Panc1 (cell line): ENCODE data around the gene KCNH5. TPM values are rescaled to one million over a fixed set of nuclear protein-coding genes. Genes with fewer than 3 reads are reported as not detected.

Source experiments
- ATAC-seq: fragments of 200-7000 bp; cut with Tn5 transposase; 2 replicates; pipeline ENCODE4 v1.9.1; 2020; ENCODE audit warnings: mild to moderate bottlenecking, moderate library complexity
- BruUV-seq: library from RNA; stranded (reverse); fragments of 400-500 nt; replicated peaks from 2 replicates; lab custom pipeline; 2021; lab: Mats Ljungman, UMichigan
- CTCF ChIA-PET: fragments of 300-600 bp; sonication (Branson Sonifier 250); formaldehyde crosslinking; loops from one replicate; lab custom pipeline; 2022; ENCODE audit warnings: antibody characterized with exemption; lab: Charles Lee
- POLR2A ChIA-PET: fragments of 300-600 bp; sonication (Branson Sonifier 250); formaldehyde crosslinking; loops from one replicate; lab custom pipeline; 2022; ENCODE audit warnings: antibody characterized with exemption; lab: Charles Lee
- DNase-seq: peaks from one replicate; pipeline ENCODE4 v3.0.0-alpha.2; 2010; ENCODE audit warnings: low read depth, low spot score
- H3K27ac ChIP-seq: 2 replicates; pipeline ENCODE4 v1.5.1; 2011; ENCODE audit warnings: mild to moderate bottlenecking, low read length, inconsistent platforms
- H3K27me3 ChIP-seq: fragments of 200-500 bp; sonication (Bioruptor generic); 2 replicates; pipeline ENCODE4 v1.6.0; 2014; ENCODE audit warnings: low read length, inconsistent platforms; ENCODE audit not compliant: control insufficient read depth, insufficient read depth
- H3K36me3 ChIP-seq: fragments of 200-500 bp; sonication (Bioruptor generic); 2 replicates; pipeline ENCODE4 v1.5.1; 2014; ENCODE audit warnings: inconsistent platforms, mild to moderate bottlenecking, low read length, moderate library complexity; ENCODE audit not compliant: control insufficient read depth, insufficient read depth
- H3K4me1 ChIP-seq: 2 replicates; pipeline ENCODE4 v1.5.1; 2011; ENCODE audit warnings: inconsistent platforms, mild to moderate bottlenecking, low read length, moderate library complexity; ENCODE audit not compliant: control insufficient read depth, insufficient read depth
- H3K4me3 ChIP-seq, 2 experiments: 2 replicates each; pipeline ENCODE4 v1.5.1; 2011 to 2012; ENCODE audit warnings: low read depth in 2 of 2, low read length in 2 of 2, mild to moderate bottlenecking in 2 of 2, inconsistent platforms in 1 of 2, moderate library complexity in 1 of 2
- H3K9me3 ChIP-seq: fragments of 200-500 bp; sonication (Bioruptor generic); 2 replicates; pipeline ENCODE4 v1.5.1; 2014; ENCODE audit warnings: low read depth, mild to moderate bottlenecking, inconsistent platforms, low read length, moderate library complexity; ENCODE audit not compliant: control insufficient read depth, insufficient read depth
- POLR2AphosphoS5 ChIP-seq: IDR thresholded peaks from 2 replicates; pipeline ENCODE4 v1.6.1; 2012; ENCODE audit warnings: mild to moderate bottlenecking, low read depth, low read length, moderate library complexity
- SIN3A ChIP-seq: IDR thresholded peaks from 2 replicates; pipeline ENCODE4 v1.6.1; 2012; ENCODE audit warnings: low read depth, mild to moderate bottlenecking, low read length, moderate library complexity, borderline replicate concordance; ENCODE audit not compliant: insufficient read depth
- TCF7L2 ChIP-seq: IDR thresholded peaks from 2 replicates; pipeline ENCODE4 v1.6.1; 2011; ENCODE audit warnings: mild to moderate bottlenecking, low read depth, low read length, inconsistent platforms
- in situ Hi-C: cut with HindIII; loops from 2 replicates; pipeline ENCODE4 v1.10.0; 2016; ENCODE audit warnings: low sequenced_read_pairs, low pct_unique_long_range_greater_than_20kb
- intact Hi-C: fragments of 100-400 bp; cut with micrococcal nuclease; formaldehyde crosslinking; loops from one replicate; pipeline ENCODE4 v1.10.0; 2022; ENCODE audit not compliant: unreplicated experiment
- total RNA-seq: library from RNA; stranded (reverse); gene quantifications from one replicate; pipeline ENCODE4 v1.2.1, GENCODE V29; 2021; ENCODE audit not compliant: unreplicated experiment
- TF ChIP-seq, protein P1 (sequence below): fragments of 450-650 bp; IDR thresholded peaks from 2 replicates; pipeline ENCODE4 v1.5.1; 2017; ENCODE audit warnings: mild to moderate bottlenecking
- TF ChIP-seq, protein P2 (sequence below), 2 experiments: IDR thresholded peaks; 2 replicates each; pipeline ENCODE4 v1.6.1; 2011 to 2012; ENCODE audit warnings: low read depth in 2 of 2, control low read depth in 1 of 2, low read length in 1 of 2, mild to moderate bottlenecking in 1 of 2, moderate library complexity in 1 of 2; ENCODE audit not compliant: insufficient read depth in 1 of 2

Gene KCNH5
- total RNA-seq, 1 experiment from 2014 or later, result not detected

DNA sequence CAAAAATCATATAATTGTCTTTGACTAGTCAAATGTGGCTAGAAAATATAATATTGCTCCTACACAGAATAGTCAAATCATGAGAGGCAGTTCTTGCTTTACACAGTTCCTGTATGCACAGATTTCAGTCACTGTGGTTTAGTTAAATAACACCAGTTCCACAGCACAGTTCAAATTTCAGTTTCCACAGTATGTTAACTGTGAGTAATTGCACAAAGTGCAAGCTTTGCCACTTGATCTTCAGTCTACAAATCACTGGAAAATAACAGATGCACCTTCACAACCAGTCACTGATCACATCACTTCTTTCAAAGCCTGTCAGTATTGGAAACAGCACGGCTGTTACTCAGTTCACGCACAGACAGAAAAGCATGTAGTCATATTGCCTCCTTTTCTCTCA, 38.7 kb downstream of the KCNH5 start:
- no TSS peak for BruUV-seq
- CTCF ChIA-PET, result no interaction called here

DNA sequence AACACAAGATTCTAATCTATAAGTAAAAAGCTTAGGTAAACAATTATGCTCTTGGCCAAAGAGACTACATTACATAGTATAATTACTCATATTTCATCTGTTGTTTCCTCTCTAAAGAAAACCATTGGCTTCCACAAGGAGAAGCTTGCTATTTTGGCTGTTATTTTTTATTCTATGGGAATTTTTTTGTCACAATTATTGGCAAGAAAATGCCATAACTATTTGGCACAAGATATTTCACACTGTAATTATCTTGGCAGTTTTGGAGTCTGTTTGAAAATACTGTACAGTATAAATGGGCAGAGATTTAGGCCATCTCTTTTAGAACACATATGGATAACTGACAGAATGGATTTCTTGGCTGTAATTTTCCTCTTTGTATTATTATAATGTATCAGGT, 51.2 kb downstream of the KCNH5 start:
- TF ChIP-seq, protein P1, sequence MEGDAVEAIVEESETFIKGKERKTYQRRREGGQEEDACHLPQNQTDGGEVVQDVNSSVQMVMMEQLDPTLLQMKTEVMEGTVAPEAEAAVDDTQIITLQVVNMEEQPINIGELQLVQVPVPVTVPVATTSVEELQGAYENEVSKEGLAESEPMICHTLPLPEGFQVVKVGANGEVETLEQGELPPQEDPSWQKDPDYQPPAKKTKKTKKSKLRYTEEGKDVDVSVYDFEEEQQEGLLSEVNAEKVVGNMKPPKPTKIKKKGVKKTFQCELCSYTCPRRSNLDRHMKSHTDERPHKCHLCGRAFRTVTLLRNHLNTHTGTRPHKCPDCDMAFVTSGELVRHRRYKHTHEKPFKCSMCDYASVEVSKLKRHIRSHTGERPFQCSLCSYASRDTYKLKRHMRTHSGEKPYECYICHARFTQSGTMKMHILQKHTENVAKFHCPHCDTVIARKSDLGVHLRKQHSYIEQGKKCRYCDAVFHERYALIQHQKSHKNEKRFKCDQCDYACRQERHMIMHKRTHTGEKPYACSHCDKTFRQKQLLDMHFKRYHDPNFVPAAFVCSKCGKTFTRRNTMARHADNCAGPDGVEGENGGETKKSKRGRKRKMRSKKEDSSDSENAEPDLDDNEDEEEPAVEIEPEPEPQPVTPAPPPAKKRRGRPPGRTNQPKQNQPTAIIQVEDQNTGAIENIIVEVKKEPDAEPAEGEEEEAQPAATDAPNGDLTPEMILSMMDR, result no peak
- TF ChIP-seq POLR2AphosphoS5 (no peak), TCF7L2 (no peak), SIN3A (no peak)
- TF ChIP-seq, protein P2, sequence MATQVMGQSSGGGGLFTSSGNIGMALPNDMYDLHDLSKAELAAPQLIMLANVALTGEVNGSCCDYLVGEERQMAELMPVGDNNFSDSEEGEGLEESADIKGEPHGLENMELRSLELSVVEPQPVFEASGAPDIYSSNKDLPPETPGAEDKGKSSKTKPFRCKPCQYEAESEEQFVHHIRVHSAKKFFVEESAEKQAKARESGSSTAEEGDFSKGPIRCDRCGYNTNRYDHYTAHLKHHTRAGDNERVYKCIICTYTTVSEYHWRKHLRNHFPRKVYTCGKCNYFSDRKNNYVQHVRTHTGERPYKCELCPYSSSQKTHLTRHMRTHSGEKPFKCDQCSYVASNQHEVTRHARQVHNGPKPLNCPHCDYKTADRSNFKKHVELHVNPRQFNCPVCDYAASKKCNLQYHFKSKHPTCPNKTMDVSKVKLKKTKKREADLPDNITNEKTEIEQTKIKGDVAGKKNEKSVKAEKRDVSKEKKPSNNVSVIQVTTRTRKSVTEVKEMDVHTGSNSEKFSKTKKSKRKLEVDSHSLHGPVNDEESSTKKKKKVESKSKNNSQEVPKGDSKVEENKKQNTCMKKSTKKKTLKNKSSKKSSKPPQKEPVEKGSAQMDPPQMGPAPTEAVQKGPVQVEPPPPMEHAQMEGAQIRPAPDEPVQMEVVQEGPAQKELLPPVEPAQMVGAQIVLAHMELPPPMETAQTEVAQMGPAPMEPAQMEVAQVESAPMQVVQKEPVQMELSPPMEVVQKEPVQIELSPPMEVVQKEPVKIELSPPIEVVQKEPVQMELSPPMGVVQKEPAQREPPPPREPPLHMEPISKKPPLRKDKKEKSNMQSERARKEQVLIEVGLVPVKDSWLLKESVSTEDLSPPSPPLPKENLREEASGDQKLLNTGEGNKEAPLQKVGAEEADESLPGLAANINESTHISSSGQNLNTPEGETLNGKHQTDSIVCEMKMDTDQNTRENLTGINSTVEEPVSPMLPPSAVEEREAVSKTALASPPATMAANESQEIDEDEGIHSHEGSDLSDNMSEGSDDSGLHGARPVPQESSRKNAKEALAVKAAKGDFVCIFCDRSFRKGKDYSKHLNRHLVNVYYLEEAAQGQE (IDR thresholded peaks at IDR 0.05; ENCODE audit: insufficient read depth in 1 of 2, low read depth in 2 of 2, low read length in 1 of 2), result no peak
- Histone ChIP-seq H3K9me3 (no peaks in the 10 kb centered on the region), H3K4me3 (no peak overlapping the region), H3K4me1 (no peaks in the 10 kb centered on the region), H3K27ac (no peak overlapping the region), H3K27me3 (no peaks in the 10 kb centered on the region), H3K36me3 (no peaks in the 10 kb centered on the region)
- POLR2A ChIA-PET, result no interaction called here
- DNase-seq (no peak), ATAC-seq (no peak)
- CTCF ChIA-PET, result no interaction called here
- BruUV-seq, result no TSS peak
- in situ Hi-C loops (no loop called here), intact Hi-C loops (no loop called here)

More for the DNA sequence above, 38.7 kb downstream of the KCNH5 start:
- Histone ChIP-seq H3K4me1 (no peaks in the 10 kb centered on the region), H3K27ac (no peak overlapping the region), H3K9me3 (no peaks in the 10 kb centered on the region), H3K27me3 (no peaks in the 10 kb centered on the region), H3K36me3 (no peaks in the 10 kb centered on the region), H3K4me3 (no peak overlapping the region)
- TF ChIP-seq POLR2AphosphoS5, result no peak
- TF ChIP-seq TCF7L2, result no peak
- no peak for TF ChIP-seq SIN3A
- TF ChIP-seq, protein P2 (IDR thresholded peaks at IDR 0.05; ENCODE audit: insufficient read depth in 1 of 2, low read depth in 2 of 2, low read length in 1 of 2), result no peak
- TF ChIP-seq, protein P1, result no peak
- ATAC-seq, result no peak
- in situ Hi-C loops, result no loop called here
- no peak for DNase-seq
- POLR2A ChIA-PET, result no interaction called here
- intact Hi-C loops, result no loop called here
